ENCODE measurements around the gene ALKAL2.
"Not testable (repeated sequence)": the region's sequence is repeated elsewhere in the genome, so short reads cannot be mapped to it uniquely, and the experiment has no call there.

The ALKAL2 gene, protein sequence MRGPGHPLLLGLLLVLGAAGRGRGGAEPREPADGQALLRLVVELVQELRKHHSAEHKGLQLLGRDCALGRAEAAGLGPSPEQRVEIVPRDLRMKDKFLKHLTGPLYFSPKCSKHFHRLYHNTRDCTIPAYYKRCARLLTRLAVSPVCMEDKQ

DNA sequence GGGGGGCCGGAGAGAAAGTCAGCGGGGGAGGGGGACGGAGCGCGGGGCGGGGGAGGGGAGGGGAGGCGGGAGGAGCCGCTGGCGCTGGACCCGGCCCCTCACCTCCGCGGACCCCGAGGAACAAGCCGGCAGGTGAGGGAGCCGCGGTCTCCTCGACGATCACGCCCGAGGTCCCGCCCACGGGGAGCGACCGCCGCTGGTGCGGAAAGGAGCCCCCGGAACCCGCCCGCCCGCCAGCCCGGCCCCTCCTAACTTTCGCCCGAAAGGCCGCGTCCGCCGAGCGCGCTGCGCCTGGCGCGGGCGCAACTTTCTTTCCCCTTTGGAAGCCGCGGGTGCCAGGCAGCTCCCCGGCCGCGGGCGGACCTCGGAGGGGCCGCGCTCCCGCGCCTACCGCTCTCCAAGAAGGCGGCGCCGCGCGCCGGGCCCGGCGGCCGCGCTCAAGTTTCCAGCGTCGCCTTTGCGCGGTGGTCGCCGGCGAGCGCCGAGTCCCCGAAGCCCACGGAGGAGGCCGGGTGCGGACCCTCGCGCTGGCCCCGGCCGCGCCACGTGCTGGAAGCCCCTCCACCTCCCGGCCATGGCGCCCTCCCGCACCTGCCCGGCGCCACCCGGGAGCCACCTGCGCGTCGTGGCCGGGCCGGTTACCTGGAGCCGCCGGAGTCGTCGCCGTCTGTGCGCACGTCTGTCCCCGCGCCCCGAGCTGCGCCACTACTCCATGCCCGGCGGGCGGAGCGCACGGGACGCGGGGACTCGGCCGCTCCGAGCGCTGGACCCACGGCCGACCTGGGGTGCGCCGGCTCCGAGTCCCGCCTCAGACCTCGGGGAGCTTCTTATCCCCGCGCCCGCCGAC lies at the start of gene ALKAL2:
TSS of gene ALKAL2 (minus strand) at position 181 of the 847 bp plus-strand sequence. CDS start 256 bp downstream, outside the sequence.
- DNase-seq (ENCODE audit: low read depth) = no peak

DNA sequence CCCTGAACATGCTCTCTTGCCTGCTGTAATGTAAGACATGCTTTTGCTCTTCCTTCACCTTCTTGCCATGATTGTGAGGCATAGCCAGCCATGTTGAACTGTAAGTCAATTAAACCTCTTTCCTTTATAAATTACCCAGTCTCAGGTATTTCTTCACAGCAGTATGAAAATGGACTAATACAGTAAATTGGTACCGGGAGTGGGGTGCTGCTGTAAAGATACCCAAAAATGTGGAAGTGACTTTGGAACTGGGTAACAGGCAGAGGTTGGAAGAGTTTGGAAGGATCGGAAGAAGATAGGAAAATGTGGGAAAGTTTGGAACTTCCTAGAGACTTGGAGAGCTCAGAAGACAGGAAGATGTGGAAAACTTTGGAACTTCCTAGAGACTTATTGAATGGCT lies 49.1 kb upstream of the ALKAL2 start:
- DNase-seq (ENCODE audit: low read depth) = not testable (repeated sequence)

DNA sequence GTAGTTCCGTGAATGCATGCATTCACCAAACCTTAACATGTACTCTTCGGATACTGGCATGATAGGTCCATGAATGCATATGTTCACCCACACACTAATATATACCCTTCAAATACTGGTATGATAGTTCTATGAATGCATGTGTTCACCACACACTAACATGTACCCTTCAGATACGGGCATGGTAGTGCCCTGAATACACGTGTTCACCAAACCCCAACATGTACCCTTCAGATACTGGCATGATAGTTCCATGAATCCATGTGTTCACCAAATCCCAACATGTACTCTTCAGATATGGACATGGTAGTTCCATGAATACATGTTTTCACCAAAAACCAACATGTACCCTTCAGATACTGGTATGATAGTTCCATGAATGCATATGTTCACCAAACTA lies 48.5 kb upstream of the ALKAL2 start:
- no peak for DNase-seq (ENCODE audit: low read depth)

DNA sequence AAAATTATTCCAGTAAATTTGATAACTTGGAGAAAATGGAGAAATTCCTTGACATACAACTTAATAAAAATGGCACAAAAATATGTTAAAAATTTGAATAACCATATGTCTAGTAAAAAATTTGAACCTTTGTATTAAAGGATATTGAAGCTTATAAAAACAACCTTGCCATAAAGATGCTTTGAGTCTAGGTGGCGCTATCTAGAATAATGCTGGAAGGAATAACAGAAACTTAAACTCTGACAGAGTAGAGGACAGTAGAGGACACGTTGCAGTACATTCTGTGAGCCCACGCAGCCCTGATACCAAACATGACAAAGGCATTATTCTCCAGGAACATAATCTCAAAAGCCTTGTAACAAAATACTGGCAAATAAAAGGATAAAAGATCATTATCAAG lies 44.7 kb upstream of the ALKAL2 start:
- no peak for DNase-seq (ENCODE audit: low read depth)

DNA sequence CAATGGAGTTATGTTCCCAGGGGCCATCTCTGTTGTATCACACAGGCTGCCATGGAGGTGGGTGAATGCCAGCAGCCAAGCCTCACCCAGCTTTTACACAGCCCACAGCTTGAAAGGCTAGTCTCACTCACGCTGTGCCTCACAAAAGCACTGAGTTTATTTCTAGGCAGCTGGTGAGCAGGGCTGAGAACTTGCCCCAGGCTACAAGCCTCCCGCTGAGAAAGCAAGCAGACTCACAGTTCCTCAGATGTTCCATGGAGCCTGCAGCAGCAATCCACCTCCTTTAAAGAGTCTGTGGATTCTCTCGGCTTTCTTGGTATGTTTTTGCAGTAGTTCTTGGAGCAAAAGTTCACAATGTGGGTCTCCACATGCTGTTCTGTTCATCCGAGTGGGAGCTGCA lies 40.9 kb upstream of the ALKAL2 start:
- no peak for DNase-seq (ENCODE audit: low read depth)

DNA sequence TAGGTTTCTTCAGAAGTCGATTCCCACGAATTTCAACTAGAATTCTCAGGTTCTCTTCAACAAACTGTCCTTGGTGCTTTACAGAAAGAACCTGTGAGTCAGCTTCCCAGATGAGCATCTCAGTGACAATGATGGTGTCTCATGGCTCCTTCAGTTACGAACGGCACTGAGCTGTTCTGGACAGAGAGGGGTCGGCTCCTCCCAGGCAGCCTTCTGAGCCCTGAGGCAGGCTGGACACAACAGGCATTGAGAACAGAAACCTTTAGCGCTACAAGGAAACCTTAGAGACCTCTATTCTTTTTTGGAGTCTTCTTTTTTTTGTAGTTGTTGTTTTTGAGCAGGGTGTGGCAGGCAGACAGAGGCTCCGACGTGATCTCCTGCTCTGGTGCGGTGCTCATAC lies 35.1 kb upstream of the ALKAL2 start:
- no peak for DNase-seq (ENCODE audit: low read depth)

DNA sequence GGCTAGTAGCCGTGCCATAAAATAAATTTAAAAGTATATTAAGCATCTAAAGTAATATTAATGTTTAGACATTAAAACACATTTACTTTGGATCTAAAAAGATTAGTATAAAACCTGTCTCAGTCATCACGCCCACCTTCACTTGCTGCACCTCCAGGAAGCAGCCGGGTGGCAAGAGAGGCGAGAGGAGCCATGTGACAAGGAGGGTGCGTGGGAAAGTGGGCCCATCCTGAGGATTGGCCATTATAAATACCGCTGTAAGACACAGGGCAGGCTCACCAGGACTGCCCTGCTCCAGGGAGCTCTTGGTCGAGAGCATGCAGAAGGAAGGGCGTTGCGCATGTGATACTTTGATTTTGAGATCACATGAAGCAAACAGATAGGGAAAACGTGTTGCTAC lies 34.4 kb upstream of the ALKAL2 start:
- DNase-seq (ENCODE audit: low read depth) = no peak

DNA sequence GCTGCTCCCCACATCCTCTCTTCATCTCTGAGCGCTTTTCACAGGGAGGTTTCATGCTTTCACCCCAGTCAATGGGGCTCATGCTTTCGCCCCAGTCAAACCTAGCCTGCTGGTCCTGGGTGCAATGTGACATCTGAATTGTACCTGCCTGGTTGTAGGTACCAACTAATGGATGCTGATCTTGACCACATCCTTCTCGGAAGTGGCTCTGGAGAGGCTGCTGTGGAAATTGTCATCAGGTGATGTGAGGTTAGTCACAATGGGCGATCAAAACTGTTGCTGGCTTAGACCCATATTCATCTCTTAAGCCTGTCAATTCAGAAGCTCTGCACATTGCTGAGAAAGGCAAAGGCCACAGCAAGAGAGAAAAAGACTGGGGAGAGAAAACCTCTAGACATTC lies 32.7 kb upstream of the ALKAL2 start:
- DNase-seq (ENCODE audit: low read depth) = no peak

DNA sequence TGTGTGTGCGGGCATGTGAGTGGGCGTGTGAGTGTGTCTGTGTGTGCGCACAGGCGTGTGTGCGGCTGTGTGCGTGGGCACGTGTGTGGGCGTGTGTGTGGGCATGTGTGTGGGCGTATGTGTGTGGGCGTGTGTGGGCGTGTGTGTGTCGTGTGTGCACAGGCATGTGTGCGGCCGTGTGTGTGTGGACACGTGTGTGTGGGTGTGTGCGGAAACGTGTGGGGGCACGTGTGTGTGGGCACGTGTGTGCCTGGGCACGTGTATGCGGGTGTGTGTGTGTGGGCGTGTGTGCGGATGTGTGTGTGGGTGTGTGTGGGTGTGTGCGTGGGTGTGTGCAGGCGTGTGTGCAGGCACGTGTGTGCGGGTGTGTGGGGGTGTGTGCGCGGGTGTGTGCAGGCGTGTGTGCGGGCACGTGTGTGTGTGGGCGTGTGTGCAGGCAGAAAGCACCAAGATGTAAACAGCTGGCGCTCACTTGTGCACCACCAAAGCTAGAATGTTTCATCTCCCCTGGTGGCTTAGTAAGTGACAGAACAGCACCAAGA lies 31.2 kb upstream of the ALKAL2 start:
- no peak for DNase-seq (ENCODE audit: low read depth)

DNA sequence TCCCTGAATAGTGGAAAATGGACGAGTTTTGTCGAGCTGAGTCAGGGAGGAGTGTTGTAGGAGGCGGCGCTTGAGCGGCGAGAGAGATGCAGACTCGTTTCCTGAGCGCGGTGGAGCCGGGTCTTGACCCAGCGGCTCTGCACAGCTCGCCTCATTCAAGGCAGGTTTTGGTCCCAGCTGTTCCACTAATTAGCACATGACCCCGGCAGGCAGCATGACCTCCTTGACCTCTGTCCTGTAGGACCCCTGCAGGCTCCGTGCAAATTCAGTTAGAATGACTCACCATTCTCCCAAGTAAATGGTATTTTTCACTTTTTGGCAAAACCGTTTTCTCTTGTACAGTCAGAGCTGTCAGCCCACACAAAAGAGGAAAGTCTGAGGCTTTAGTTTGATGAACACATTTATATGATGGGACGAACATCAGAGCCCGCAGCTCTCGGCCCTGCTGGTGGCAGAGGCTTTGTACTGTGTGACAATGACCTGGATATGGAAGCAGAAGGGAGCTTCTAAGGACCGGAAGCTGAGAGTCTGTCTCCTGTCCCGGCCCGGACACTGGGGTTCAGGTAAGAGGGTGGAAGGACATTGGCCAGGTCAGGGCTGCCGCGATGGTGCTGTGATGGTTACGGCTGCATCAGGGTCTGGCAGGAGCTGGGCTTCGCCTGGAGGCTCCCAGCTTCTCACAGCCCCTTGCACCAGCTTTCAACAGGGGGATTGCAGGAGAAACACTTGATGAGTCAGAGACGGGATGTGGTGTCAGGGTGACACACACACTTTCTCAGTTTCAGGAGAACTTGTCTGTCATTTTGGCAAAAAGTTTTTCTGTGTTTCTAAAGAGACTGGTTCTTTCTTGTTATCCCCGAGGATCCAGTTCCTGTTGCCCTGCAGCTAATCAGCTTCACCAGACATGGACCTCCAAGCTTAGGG lies 29.9 kb upstream of the ALKAL2 start:
- DNase-seq (ENCODE audit: low read depth) = no peak

DNA sequence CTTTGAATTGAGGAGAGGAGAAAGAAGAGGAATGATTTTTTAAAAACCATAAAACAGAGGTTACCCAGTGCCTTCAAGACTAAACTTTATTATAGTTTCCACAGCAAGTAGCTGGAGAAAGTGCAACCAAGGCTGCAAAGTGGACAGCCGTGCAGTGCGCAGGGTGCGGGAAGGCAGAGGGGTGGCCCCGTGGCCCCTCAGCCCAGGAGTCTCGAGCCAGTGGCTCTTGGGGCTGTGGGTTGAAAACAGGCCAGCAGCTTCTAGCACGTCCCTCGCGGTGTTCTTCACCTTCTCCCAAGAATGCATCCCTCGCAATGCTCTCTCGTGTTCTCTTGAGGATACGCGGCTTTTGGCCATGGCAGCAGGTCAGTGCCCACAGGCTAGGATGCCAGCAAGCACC lies 28.5 kb upstream of the ALKAL2 start:
- no peak for DNase-seq (ENCODE audit: low read depth)

DNA sequence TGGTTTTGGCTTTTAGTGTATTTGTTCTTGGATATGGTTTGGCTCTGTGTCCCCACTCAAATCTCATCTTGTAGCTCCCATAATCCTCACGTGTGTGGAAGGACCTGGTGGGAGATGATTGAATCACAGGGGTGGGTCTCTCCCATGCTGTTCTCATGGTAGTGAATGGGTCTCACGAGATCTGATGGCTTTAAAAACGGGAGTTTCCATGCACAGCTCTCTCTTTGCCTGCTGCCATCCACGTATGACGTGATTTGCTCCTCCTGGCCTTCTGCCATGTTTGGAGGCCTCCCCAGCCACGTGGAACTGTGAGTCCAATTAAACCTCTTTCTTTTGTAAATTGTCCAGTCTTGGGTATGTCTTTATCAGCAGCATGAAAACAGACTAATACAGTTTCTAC lies 28.0 kb upstream of the ALKAL2 start:
- not testable (repeated sequence) for DNase-seq (ENCODE audit: low read depth)

DNA sequence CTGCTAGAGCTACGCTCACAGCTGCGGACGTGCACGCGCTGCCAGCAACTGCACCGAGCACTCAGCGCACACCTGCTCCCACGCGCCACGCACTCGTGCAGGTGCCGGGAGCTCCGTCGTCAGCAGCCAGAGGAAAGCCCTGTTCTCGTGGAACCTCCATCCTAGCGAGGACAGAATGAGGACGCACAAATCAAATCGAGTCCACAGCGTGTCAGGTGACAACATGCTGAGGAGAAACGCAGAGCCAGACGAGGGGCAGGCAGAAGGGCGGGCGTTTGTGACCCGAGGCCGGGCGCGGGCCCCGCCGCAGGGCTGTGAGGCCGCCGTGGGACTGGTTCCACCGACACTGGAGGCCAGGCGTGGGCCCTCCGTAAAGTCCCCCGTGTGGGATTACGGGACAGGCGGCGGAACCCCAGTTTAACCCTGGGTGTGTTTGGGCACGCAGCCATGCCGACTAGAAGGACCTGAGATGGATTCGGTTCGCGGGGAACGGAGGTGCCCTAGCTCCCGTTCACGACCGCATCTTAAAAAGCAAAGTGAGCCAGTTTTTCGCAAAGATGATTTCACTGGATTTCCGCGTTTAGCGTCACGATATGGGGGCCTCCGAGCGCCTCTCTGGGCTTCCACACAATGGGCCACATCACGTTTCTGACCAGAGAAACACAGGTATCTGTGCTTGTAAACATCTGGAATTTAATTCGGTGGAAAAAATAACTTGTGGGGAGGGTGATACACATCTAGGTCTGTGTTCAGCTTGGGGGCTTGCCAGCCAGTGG lies 26.9 kb upstream of the ALKAL2 start:
- DNase-seq (ENCODE audit: low read depth) = no peak

DNA sequence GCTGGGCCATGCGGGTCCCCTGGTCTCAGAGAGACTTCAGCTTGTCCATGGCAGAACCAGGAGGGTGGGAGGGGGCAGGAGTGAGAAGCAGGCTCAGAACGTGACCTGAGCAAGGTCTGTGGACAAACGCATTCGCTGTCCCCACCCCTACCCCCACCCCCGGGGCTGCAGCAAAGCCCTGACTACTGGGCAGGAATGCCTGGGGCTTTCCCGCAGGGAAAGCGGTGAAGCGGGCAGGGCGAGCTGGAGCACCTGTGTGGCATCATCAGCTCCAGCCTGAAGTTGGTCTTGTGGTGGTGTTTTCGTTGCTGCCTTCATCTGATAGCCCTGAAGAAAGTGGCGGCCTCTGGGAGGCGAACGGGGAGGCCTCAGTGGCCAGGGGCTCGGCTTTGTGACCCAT lies 26.1 kb upstream of the ALKAL2 start:
- DNase-seq (ENCODE audit: low read depth) = no peak

DNA sequence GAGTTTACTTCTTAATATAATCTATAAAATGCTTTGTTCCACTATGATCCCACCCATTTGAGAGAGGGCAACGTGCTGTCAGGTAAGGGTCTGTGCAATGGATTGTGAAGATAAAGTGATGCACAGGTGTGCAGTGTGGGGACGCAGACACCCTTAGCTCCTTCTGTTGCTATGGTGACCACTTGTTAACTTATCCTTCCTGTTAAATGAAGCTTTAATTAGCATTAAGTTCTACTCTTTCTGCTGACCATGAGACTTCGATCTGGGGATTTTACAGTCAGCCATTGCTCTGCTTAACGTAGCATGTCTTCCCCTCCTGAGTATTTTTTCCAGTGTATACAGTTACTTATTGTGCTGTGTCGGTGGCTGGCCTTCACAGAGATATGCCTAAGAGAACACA lies 23.1 kb upstream of the ALKAL2 start:
- DNase-seq (ENCODE audit: low read depth) = no peak

DNA sequence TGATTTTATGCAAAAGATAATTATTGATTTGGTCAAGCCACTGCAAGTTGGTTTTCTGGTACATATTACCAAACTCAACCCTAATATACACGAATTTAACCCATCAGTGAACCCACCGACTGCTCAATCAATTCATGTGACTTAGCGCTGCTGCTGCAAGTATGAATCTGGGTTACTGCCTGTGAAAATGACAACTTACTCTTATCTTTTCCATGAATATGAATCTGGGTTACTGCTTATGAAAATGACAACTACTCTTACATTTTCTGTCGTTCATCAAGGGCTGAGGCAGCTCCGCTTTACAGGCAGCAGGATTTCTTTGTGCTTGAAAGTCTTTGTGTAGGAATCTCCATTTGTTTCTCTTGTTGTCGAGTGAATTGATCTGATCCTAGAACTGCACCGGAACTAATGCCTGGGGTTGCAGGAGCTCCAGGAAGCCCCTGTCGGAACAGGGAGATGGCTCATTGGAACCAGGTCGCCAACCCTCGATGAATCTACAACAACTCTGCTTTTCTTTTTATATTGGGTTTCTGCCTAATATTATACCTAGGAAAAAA lies 22.1 kb upstream of the ALKAL2 start:
- DNase-seq (ENCODE audit: low read depth) = no peak

DNA sequence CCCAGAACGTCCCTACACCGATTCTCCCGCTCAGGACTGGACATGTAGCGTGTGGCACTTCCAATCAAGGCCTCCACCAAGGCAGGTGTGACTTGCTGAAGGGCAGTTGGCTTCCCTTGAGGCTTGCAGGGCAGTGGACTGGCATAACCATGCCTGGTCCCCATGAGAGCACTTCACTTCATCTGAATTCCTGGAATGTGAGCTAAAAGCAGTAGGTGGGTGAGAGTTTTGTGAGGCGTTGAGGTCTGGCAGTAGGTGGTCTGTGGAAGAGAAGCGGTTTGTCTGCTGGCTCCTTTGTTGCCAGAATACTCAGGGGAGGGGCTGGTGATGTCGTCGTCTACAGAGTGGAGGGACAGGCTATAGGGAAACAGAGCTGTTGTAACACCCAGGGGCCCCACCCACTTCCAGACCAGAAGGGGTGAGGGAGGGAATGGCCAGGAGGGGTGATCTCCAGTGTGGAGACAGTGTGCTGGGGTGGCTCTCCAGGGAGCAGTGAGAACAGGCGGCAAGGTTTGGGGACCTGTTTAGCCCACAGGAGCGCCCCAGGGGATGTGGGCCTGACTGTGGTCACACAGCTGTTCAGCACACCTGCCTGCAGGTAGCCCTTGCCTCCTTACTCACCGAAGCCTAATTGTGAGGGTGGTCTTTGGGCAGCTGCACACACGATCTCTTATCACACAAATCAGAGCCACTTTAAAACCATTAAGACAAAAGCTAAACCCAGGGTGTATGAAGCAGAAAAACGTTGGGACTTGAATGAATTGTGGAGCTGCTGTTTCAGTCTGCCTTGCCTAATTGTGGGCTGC lies 21.5 kb upstream of the ALKAL2 start:
- DNase-seq (ENCODE audit: low read depth) = no peak

DNA sequence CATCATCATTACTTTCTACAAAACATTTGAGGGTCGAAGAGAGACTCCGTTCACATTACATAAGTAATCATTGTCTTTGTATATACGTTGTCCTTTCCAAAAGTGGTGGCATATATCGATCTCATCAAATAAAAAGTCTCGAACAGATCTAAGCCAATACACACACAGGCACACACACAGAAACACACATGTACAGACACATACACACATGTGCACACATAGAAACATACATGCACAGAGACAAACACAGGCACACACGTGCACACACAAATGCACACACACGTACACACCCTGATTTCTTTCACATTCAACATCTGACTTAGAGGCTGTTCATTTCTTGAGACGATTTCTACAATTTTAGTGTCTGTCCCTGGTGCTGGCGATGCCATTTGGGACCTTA lies 17.5 kb upstream of the ALKAL2 start:
- DNase-seq (ENCODE audit: low read depth) = no peak

DNA sequence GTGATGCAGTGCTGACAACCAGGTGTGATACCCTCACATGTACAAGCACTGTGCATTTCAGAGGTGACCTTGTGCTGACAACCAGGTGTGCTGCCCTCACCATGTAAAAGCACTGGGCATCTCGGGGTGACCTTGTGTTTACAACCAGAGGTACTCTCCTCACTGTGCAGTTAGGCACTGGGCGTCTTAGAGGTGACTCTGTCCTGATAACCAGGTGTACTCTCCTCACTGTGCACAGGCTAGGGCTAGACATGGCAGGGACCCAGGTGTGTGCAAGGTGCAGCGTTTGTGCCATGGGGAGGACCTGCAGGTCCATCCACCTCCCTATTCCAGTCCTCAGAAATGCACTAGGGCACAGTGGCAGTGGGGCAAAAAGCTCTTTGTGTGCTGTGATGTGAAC lies 8.5 kb upstream of the ALKAL2 start:
- no peak for DNase-seq (ENCODE audit: low read depth)

DNA sequence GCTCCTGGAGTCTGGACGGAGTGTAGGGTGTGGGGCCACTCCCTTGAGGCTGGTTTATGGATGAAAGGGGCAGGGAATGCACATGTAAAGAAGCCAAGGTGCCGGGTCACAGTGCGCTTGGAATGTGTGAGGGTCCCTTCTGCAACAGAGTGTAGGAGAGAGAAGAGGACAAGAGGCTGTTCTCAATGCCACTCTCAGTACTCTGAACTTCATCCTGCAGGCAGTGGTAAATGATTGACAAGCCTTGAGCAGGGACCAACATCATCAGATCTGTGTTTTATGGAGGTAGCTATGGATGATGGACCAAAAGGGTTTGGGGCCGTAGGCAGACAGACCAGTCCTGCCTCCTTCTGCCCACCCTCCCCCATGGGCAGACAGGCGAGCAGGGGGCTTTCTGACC lies 7.2 kb upstream of the ALKAL2 start:
- DNase-seq (ENCODE audit: low read depth) = no peak
